Loucy (cell line): Measurements from ENCODE around the gene DMGDH.

Experiments
- H2AFZ ChIP-seq: fragments of 200-600 bp; sonication (generic); 2 replicates; pipeline ENCODE4 v1.6.0; 2016; ENCODE audit warnings: antibody characterized with exemption, mild to moderate bottlenecking, low read length, moderate library complexity
- H3F3A ChIP-seq: fragments of 200-600 bp; 2 replicates; pipeline ENCODE4 v1.6.0; 2016; ENCODE audit warnings: antibody characterized with exemption, low read depth, mild to moderate bottlenecking
- H3K27me3 ChIP-seq: fragments of 200-600 bp; sonication (generic); 2 replicates; pipeline ENCODE4 v1.6.1; 2014; ENCODE audit warnings: low read length, mild to moderate bottlenecking; ENCODE audit not compliant: insufficient read depth, poor library complexity, severe bottlenecking
- H3K36me3 ChIP-seq: fragments of 200-600 bp; sonication (generic); 2 replicates; pipeline ENCODE4 v1.6.1; 2016; ENCODE audit warnings: low read length; ENCODE audit not compliant: insufficient read depth
- H3K4me1 ChIP-seq: fragments of 200-600 bp; sonication (generic); 2 replicates; pipeline ENCODE4 v1.5.1; 2014; ENCODE audit warnings: low read length, mild to moderate bottlenecking; ENCODE audit not compliant: insufficient read depth, poor library complexity, severe bottlenecking
- H3K4me2 ChIP-seq: fragments of 200-600 bp; sonication (generic); 2 replicates; pipeline ENCODE4 v1.6.0; 2014; ENCODE audit warnings: antibody characterized with exemption, low read length, low read depth, mild to moderate bottlenecking; ENCODE audit not compliant: poor library complexity, severe bottlenecking
- H3K4me3 ChIP-seq: fragments of 200-600 bp; sonication (generic); 2 replicates; pipeline ENCODE4 v1.5.1; 2014; ENCODE audit warnings: low read length, mild to moderate bottlenecking, mixed read lengths; ENCODE audit not compliant: poor library complexity, severe bottlenecking
- H3K79me2 ChIP-seq: fragments of 200-600 bp; sonication (generic); 2 replicates; pipeline ENCODE4 v1.6.1; 2014; ENCODE audit warnings: low read length; ENCODE audit not compliant: insufficient read depth
- H3K9ac ChIP-seq: fragments of 200-600 bp; sonication (generic); 2 replicates; pipeline ENCODE4 v1.6.0; 2014; ENCODE audit warnings: mild to moderate bottlenecking, low read depth, low read length, moderate library complexity; ENCODE audit not compliant: poor library complexity, severe bottlenecking
- H3K9me2 ChIP-seq: fragments of 200-600 bp; sonication (generic); replicated peaks from 2 replicates; pipeline ENCODE4 v1.6.1; 2016; ENCODE audit warnings: low read depth, low read length, mixed read lengths
- H3K9me3 ChIP-seq: fragments of 200-600 bp; sonication (generic); 2 replicates; pipeline ENCODE4 v1.6.1; 2014; ENCODE audit warnings: mild to moderate bottlenecking, antibody characterized with exemption, low read length, low read depth; ENCODE audit not compliant: insufficient read depth
- H4K20me1 ChIP-seq: fragments of 200-600 bp; sonication (generic); 2 replicates; pipeline ENCODE4 v1.6.0; 2014; ENCODE audit warnings: antibody characterized with exemption, low read length, mild to moderate bottlenecking; ENCODE audit not compliant: insufficient read depth, poor library complexity, severe bottlenecking
- EZH2phosphoT487 ChIP-seq: fragments of 200-600 bp; IDR thresholded peaks from 2 replicates; pipeline ENCODE4 v1.6.1; 2018; ENCODE audit warnings: antibody characterized with exemption, mild to moderate bottlenecking, moderate library complexity, borderline replicate concordance
- TF ChIP-seq, protein P1 (sequence below): fragments of 200-600 bp; sonication (generic); conservative IDR thresholded peaks from 2 replicates; pipeline ENCODE4 v1.5.1; 2014; ENCODE audit warnings: mild to moderate bottlenecking, antibody characterized with exemption, low read length

DMGDH gene

DNA sequence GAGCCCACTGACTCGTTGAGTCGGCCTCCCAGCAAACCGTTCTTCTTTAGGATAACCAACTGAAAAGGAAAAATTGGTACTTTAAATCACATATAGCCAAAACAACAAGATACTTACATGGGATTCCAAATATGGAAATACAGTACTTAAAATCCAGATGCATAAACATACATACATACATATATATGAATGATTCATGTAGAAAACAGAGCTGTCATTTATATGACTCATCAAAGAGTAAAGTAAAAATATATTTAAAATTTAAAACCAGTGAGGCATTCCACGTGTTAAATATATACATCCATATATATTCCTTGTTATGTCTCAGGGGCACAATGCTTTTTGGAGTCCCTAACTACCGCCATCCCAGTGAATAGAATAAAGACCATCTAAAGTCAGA, 36.7 kb downstream of the DMGDH start:
- no peaks in the 10 kb centered on the region for H3K36me3 ChIP-seq
- TF ChIP-seq, protein P1, sequence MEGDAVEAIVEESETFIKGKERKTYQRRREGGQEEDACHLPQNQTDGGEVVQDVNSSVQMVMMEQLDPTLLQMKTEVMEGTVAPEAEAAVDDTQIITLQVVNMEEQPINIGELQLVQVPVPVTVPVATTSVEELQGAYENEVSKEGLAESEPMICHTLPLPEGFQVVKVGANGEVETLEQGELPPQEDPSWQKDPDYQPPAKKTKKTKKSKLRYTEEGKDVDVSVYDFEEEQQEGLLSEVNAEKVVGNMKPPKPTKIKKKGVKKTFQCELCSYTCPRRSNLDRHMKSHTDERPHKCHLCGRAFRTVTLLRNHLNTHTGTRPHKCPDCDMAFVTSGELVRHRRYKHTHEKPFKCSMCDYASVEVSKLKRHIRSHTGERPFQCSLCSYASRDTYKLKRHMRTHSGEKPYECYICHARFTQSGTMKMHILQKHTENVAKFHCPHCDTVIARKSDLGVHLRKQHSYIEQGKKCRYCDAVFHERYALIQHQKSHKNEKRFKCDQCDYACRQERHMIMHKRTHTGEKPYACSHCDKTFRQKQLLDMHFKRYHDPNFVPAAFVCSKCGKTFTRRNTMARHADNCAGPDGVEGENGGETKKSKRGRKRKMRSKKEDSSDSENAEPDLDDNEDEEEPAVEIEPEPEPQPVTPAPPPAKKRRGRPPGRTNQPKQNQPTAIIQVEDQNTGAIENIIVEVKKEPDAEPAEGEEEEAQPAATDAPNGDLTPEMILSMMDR, result no peak
- no peak for TF ChIP-seq EZH2phosphoT487

DNA sequence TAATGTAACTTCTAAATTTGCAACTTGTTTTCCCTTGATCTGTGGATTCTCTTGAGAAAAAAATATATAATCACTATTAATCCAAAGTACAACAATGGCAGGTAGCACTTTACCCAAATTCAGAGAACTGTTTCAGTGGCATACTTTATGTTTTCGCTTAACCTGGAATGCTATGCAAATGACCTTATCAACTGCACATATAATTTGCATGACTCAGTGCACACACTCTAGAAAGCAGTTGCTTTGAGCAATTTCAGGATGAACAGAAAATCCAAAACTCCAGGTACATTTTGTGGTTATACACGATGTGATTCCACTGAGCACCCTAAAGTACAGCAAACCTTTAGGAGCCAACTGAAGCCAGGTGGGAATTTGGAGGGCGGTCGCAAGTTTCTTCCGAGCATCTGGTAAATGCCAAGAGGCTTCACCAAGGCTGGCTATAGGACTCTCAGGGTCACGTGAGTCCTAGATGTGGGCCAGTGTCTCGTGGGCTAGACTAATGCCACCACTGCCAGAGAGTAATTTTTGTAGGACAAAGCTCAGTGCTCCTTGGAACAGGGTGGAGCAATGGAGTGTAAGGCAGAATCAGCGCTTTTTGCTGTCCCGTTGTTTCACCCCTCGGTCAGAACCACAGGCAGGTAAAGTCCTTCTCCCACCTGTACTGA, 37.3 kb downstream of the DMGDH start:
- Histone ChIP-seq H3K27me3 (no peaks in the 10 kb centered on the region), H3K9ac (no peak overlapping the region), H3K79me2 (no peaks in the 10 kb centered on the region), H3F3A (no peaks in the 10 kb centered on the region), H3K36me3 (no peaks in the 10 kb centered on the region), H4K20me1 (no peaks in the 10 kb centered on the region), H3K4me1 (no peaks in the 10 kb centered on the region), H3K9me2 (no peaks in the 10 kb centered on the region), H2AFZ (no peak overlapping the region), H3K4me2 (no peak overlapping the region), H3K9me3 (no peaks in the 10 kb centered on the region), H3K4me3 (no peak overlapping the region)
- TF ChIP-seq, protein P1, result no peak

More for the DNA sequence above, 36.7 kb downstream of the DMGDH start:
- H3F3A ChIP-seq, result no peaks in the 10 kb centered on the region
- no peak overlapping the region for H3K9ac ChIP-seq
- no peaks in the 10 kb centered on the region for H4K20me1 ChIP-seq
- no peaks in the 10 kb centered on the region for H3K79me2 ChIP-seq
- H3K4me1 ChIP-seq, result no peaks in the 10 kb centered on the region
- H3K4me2 ChIP-seq, result no peak overlapping the region
- H3K9me2 ChIP-seq, result no peaks in the 10 kb centered on the region
- no peaks in the 10 kb centered on the region for H3K9me3 ChIP-seq
- H3K4me3 ChIP-seq, result no peak overlapping the region
- no peak overlapping the region for H2AFZ ChIP-seq
- H3K27me3 ChIP-seq, result no peaks in the 10 kb centered on the region

DNA sequence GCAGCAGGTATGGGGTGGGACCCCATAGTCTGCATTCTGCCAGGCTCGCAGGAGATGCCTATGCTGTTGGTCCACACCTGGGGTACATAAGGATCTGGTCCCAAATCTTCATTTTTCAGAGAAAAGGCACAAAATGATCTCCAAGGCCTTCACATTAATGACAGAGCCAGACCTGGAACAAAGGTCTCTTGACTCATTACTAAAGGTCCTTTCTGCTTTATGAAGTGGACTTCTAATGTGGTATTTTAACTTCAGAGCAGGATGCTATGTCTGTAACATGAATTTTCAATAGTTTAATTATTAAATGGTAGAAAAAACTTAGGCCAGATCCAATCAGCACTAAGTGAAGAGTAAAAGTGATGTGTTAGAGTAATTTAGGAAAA, 38.0 kb downstream of the DMGDH start:
- H3F3A ChIP-seq, result no peaks in the 10 kb centered on the region
- no peaks in the 10 kb centered on the region for H3K4me1 ChIP-seq
- H4K20me1 ChIP-seq, result no peaks in the 10 kb centered on the region
- no peak overlapping the region for H3K4me3 ChIP-seq
- H3K36me3 ChIP-seq, result no peaks in the 10 kb centered on the region
- no peaks in the 10 kb centered on the region for H3K9me3 ChIP-seq
- TF ChIP-seq EZH2phosphoT487, result no peak
- TF ChIP-seq, protein P1, result no peak
- H3K9me2 ChIP-seq, result no peaks in the 10 kb centered on the region
- H3K4me2 ChIP-seq, result no peak overlapping the region
- no peak overlapping the region for H3K9ac ChIP-seq
- no peak overlapping the region for H2AFZ ChIP-seq
- H3K79me2 ChIP-seq, result no peaks in the 10 kb centered on the region
- H3K27me3 ChIP-seq, result no peaks in the 10 kb centered on the region
